ENCODE data around the gene EP300. TPM values are rescaled to one million over a fixed set of nuclear protein-coding genes. Genes with fewer than 3 reads are reported as not detected.

The EP300 gene
- 38.2 and 64.9 TPM in 2 replicates for total RNA-seq

DNA sequence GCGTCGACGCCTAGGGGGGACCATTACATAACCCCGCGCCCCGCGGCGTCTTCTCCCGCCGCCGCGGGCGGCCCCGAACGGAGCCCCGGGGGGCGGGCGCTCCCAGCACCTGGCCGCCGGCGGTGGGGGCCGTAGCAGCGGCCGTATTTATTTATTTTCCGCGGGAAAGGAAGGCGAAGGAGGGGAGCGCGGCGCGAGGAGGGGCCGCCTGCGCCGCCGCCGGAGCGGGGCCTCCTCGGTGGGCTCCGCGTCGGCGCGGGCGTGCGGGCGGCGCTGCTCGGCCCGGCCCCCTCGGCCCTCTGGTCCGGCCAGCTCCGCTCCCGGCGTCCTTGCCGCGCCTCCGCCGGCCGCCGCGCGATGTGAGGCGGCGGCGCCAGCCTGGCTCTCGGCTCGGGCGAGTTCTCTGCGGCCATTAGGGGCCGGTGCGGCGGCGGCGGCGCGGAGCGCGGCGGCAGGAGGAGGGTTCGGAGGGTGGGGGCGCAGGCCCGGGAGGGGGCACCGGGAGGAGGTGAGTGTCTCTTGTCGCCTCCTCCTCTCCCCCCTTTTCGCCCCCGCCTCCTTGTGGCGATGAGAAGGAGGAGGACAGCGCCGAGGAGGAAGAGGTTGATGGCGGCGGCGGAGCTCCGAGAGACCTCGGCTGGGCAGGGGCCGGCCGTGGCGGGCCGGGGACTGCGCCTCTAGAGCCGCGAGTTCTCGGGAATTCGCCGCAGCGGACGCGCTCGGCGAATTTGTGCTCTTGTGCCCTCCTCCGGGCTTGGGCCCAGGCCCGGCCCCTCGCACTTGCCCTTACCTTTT lies at the start of gene EP300:
TSS of gene EP300 (plus strand) at position 570 of the 795 bp plus-strand sequence. CDS start 413 bp downstream, outside the sequence.

DNA sequence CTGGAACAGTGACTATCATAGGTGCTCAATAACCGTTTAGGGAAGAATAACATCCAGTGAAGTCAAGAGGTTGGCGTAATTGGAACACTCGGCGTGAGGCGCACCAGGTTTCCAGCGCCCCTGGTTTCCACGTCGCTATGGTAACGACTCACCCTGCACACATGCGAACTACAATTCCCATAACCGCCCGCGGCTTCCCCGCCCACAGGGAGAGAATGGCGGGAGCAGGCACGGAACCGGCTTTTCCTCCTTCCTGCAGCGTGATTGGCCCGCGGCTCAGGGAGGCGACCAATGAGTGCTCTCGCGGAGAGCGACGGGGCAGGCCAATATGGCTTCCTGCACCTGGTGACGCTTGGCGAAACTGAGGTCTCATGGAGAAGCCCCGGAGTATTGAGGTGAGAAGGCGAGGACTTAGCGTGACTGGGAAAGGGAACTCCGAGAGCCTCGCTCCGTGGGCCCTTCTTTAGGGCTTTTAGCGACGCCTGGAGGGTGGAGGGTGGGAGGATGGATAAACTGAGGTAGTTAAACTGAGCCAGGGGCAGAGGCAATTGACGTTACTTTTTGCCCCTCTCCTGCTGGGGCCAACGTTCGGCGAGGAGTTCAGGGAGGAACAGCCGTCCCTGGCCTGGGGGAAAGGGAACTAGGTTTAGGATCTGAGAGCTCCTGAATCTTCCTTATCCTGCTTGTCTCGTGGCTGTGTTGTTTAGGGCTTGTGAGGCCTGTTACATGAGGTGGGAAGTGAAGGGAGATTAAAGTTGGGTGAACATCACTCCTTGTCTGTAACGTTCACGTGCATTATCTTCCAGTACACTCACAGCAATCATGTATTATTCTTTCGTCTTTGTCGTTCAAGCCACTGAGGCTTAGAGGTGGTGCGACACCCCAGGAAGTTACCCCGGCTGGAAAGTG lies 112.9 kb downstream of the EP300 start, which contains the start of gene L3MBTL2:
TSS of gene L3MBTL2 (plus strand) at position 321 of the 909 bp plus-strand sequence. CDS start at position 372, 51 bp downstream.

Small RNA genes lying within 50 kb of the gene (small RNA-seq; reads per million reads assigned to genes)
- gene RF00019 (not detected), gene RNU6-375P (not detected)

Other genes with a start within 250 kb of the EP300 start
- 172 and 183 TPM in 2 replicates for gene ST13, start 236.0 kb upstream of the EP300 start, total RNA-seq
- 16.2 and 20.7 TPM in 2 replicates for gene XPNPEP3, start 235.4 kb upstream of the EP300 start, total RNA-seq
- gene DNAJB7, start 230.5 kb upstream of the EP300 start, total RNA-seq = not detected in 2 replicates
- 56.3 and 63.6 TPM in 2 replicates for gene RBX1, start 141.2 kb upstream of the EP300 start, total RNA-seq
- gene L3MBTL2, start 112.7 kb downstream of the EP300 start, total RNA-seq = 19.1 and 22.1 TPM in 2 replicates
- gene CHADL, start 148.3 kb downstream of the EP300 start, total RNA-seq = 0.37 and 0.59 TPM in 2 replicates
- gene RANGAP1, start 193.6 kb downstream of the EP300 start, total RNA-seq = 53.6 and 93.2 TPM in 2 replicates
- 27.2 and 37.7 TPM in 2 replicates for gene ZC3H7B, start 208.9 kb downstream of the EP300 start, total RNA-seq